GM19463 (cell line): ENCODE measurements around the gene INPP5D.
A peak's percentile ranks its signal among the peaks of the same experiment; 100 is the strongest.

Source experiments
- ATAC-seq: cut with Tn5 transposase; IDR thresholded peaks from one replicate; pipeline ENCODE4 v1.9.1; 2021; ENCODE audit warnings: mild to moderate bottlenecking, moderate library complexity; ENCODE audit not compliant: unreplicated experiment

Gene INPP5D

GRCh38 chr2:233251306-233252116, 191.4 kb downstream of the INPP5D start, which contains the start of gene ATG16L1:
Gene ATG16L1, plus strand, starts transcription at chr2:233251673. Its CDS starts 155 bp downstream, at chr2:233251828.
- ATAC-seq, result peak; percentile 98

- ATAC-seq, result no peak
These were observed 192.1 kb downstream of the INPP5D start for GRCh38 chr2:233252227-233252626.

GRCh38 chr2:233255151-233255550, 195.0 kb downstream of the INPP5D start:
- ATAC-seq, result no peak

DNA sequence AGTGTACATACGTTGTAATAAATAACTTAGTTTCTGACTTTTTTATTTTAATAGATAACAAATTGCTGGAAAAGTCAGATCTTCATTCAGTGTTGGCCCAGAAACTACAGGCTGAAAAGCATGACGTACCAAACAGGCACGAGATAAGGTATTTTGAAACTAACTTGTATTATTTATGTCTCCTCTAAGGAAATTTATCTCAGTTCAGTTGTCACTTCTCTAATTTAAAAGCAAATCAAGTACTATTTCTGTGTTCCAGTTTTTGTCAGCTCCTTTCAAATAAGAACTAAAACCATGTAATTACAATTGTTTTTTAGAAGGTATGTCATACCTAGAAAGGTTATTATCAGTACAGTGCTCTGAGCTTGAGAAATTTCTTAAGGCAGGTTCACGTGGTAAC, 195.9 kb downstream of the INPP5D start:
- no peak for ATAC-seq
